PC-9 (cell line): ENCODE measurements around the gene AKAP13.

Source experiments
- EZH2 ChIP-seq: fragments of 200-600 bp; sonication (generic); IDR thresholded peaks from 2 replicates; pipeline ENCODE4 v1.8.0; 2017; ENCODE audit warnings: antibody characterized with exemption, low read depth
- TF ChIP-seq, protein P1 (sequence below): fragments of 200-600 bp; sonication (generic); conservative IDR thresholded peaks from 2 replicates; pipeline ENCODE4 v1.6.1; 2017; ENCODE audit warnings: mixed run types, antibody characterized with exemption, mild to moderate bottlenecking, moderate library complexity

DNA sequence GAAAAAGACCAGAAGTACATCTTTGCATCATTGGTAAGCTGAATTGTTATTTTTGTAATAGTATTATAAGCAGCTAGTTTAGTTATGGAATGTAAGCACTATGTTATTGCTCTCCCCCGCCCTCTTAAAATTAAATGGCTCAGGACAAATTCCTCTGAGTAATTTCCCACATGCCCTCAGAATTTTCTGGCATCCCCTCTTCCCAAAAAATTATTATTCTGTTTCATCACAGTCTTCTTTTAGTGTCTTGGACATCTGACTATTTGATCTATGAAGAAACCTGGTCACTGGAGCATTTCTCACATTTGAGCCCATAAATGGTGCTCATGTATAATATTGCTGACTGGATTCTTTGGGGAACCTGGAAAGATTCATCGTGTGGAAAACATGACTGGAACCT lies 346.1 kb downstream of the AKAP13 start:
- TF ChIP-seq, protein P1, sequence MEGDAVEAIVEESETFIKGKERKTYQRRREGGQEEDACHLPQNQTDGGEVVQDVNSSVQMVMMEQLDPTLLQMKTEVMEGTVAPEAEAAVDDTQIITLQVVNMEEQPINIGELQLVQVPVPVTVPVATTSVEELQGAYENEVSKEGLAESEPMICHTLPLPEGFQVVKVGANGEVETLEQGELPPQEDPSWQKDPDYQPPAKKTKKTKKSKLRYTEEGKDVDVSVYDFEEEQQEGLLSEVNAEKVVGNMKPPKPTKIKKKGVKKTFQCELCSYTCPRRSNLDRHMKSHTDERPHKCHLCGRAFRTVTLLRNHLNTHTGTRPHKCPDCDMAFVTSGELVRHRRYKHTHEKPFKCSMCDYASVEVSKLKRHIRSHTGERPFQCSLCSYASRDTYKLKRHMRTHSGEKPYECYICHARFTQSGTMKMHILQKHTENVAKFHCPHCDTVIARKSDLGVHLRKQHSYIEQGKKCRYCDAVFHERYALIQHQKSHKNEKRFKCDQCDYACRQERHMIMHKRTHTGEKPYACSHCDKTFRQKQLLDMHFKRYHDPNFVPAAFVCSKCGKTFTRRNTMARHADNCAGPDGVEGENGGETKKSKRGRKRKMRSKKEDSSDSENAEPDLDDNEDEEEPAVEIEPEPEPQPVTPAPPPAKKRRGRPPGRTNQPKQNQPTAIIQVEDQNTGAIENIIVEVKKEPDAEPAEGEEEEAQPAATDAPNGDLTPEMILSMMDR: no peak
- TF ChIP-seq EZH2: no peak
